Activated CD4-positive, CD25-positive, alpha-beta regulatory T cell treated with anti-CD3 and anti-CD28 coated beads, Interleukin-2, amount 50 U/mL, for 24 hours (primary cell): Measurements from ENCODE around the gene MITF.

Source experiments
- ATAC-seq, 2 donors: fragments of 150-1000 bp; cut with Tn5 transposase; one replicate each; pipeline ENCODE4 v1.10.0; 2021; ENCODE audit warnings: mild to moderate bottlenecking in 1 of 2, moderate library complexity in 1 of 2

Gene MITF

GRCh38 chr3:69983546-69984265 is 244.4 kb downstream of the MITF start:
- no peak for ATAC-seq

GRCh38 chr3:69985266-69985665 is 246.0 kb downstream of the MITF start:
- ATAC-seq, result no peak

DNA sequence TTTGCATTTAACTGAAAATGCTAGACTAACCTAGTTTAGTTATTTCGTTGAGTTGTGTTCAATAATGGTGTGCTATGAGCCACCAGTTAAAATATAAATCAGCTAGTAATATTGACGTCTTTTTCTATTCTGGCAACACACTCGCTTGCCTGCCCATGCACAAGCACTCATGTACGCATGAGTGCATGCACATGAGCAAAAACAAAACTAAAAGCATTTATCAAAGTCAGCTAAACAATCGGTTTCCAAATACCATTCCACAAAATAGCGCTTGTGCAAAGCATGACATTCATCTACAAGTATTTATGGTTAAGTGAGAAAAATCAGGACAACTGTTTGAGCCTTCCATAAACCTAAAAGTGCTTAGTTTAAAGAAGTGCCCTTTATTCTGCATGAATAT is 247.2 kb downstream of the MITF start:
- ATAC-seq, result no peak

- no peak for ATAC-seq
Measured at GRCh38 chr3:69987833-69988232, 248.6 kb downstream of the MITF start.

DNA sequence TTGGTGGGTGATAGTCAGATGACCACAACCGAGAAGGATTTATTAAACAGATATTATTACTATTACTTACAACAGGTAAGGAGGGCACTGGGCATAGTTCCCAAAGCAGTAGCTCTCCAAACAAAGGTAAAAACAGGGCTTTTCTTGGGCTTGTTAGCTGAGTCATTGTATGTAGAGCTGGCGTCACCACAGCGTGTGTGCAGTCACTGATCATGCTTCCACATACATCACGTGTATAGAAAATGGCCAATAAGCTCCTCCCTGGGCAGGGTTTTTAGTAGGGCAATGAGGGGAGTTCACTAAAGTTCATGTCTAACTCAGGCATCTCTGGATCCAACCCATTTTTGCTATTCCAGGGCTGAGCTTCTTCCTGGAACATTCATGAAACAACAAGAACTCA is 254.5 kb downstream of the MITF start:
- no peak for ATAC-seq

- no peak for ATAC-seq
Measured at GRCh38 chr3:69994919-69995318, 255.7 kb downstream of the MITF start.

GRCh38 chr3:69997631-69998307 is 258.5 kb downstream of the MITF start:
- ATAC-seq, result no peak

- ATAC-seq, result no peak
Measured at GRCh38 chr3:69998759-69999139, 259.5 kb downstream of the MITF start.

DNA sequence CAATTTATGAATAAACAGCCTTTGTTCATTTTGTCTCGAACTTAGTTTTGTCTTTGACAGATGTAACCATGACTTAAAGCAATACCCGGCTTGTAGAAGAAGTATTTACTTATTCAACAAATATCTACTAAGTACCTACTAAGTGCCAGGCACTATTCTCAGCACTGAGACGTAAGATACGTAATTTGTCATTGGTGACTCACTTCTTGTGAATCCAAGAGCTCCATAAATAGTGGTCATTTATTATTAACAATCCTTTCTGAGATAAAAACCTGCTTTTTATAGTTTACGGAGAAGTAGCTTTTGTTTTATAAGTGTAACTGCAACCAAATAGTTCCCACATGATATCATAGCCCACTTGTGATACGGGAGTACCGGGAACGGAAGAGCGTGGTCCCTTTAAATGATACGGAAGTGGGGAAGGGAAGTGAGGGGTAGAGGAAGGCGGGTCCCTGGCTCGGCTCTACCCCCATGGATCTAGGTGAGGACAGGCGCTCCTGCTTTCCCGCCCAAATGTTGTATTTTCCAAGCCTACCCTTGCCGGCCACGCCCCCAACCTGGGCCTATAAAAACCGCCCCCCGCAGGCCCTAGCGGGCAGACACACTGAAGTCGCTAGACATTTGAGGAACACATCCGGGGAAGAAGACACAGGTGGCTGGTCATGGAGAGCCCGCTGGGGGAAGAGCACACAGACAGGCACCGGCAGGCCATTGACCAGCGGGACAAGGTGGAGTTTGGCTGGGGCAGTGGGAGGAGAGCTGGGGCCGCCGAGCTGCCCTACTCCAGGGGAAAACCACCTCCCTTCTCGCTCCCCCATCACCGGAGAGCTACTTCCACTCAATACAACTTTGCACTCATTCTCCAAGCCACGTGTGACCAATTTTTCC is 260.1 kb downstream of the MITF start, which contains the start of gene SAMMSON:
TSS of gene SAMMSON (plus strand) at position 594 of the 888 bp plus-strand sequence.
- no peak for ATAC-seq

GRCh38 chr3:70000028-70000410 is 260.8 kb downstream of the MITF start:
- ATAC-seq, result no peak

DNA sequence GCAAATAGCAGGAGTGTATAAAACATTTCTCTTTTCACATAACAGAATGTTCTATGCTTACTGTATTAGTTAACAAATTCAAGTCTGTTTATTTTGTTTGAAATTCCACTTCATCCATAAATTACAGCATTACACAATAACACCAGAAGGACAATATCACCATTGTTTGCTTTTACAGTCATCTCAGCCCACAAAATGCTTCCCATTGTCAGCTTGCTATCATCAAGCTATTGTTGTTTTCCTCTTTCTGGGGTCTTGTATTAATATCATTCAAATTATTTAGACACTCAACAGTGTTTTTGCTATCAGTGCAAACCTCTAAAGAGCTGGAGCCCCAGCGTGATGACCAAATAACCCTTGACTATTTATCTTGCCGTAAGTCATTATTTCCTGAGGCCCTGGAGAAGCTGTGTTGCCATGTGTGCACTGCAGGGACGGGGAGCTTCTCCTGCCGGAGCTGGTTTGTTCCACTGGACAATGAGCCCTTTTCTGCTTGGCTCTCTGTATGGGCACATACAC is 261.4 kb downstream of the MITF start:
- ATAC-seq, result no peak

DNA sequence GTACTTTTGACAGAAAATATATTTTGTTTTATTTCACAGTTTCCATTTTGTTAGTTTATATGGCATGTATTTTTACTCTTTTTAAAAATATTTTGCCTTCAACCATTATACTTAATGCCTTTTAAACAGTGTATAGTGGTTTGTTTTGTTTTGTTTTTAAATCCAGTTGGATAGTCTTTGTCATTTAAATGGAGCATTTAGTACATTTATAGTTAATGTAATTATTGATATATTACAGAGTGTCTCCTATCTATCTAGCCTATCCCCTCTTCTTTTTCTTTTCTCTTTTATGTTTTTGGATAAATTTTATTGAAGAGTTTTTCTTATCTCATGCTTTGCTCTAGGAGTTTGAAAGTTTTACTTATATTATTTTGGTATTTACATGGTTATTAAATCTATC is 263.9 kb downstream of the MITF start:
- no peak for ATAC-seq

DNA sequence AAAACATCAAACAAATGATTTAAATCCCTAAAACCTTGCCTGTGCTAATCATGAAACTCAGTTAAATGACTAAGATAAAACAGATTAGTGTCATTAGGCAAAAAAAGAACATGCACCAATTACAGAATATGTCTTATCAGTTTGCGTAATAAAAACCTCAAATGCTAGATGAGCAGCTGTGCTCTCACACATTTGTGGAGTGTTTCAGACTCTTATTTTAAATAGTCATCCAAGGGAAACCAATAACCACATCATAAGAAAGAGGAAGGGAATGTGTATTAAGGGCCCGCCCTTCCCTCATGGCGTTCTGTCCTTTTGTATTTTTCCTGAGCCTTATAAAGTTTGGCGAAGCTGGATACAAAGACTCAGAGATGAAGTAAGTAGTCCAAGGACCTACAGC is 266.8 kb downstream of the MITF start:
- no peak for ATAC-seq

- no peak for ATAC-seq
Measured at GRCh38 chr3:70010346-70010745, 271.1 kb downstream of the MITF start.

DNA sequence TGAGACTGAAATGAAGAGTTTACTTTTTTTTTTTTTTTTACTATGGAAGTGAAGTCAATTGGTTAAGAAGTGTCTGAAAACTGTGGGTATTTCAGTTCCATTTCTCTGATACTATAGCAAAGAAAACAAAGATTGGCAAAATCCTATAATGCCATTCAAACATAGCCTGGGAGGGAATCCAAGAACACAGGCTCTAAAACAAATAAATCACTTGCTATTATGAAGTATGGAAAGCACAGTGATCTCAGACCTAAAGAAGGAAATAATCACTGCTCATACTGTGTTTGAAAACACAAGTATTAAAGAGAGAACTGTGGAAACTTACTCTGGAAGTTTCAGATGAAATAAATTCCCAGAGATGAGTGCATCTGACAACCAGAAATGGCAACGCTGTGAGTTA is 272.3 kb downstream of the MITF start:
- no peak for ATAC-seq
